WTC11 (cell line): ENCODE results near the gene PLEKHA5.

Experiments
- CBFB ChIP-seq: sonication (generic); formaldehyde crosslinking; IDR thresholded peaks from 2 replicates; pipeline ENCODE4 v1.8.1; 2022; ENCODE audit warnings: mild to moderate bottlenecking, low read depth, missing genetic modification reagents
- FOXJ3 ChIP-seq: sonication (generic); formaldehyde crosslinking; IDR thresholded peaks from 2 replicates; pipeline ENCODE4 v1.9.0; 2021; ENCODE audit warnings: missing genetic modification reagents, mild to moderate bottlenecking, borderline replicate concordance
- GTF2I ChIP-seq: fragments of 250-450 bp; sonication (Bioruptor Pico); conservative IDR thresholded peaks from 2 replicates; pipeline ENCODE4 v1.4.0; 2021; ENCODE audit warnings: mild to moderate bottlenecking
- NFE2L1 ChIP-seq: sonication (generic); formaldehyde crosslinking; IDR thresholded peaks from 2 replicates; pipeline ENCODE4 v1.8.1; 2023; ENCODE audit warnings: missing genetic modification reagents
- ZNF121 ChIP-seq: sonication (generic); formaldehyde crosslinking; IDR thresholded peaks from 2 replicates; pipeline ENCODE4 v1.8.0; 2023; ENCODE audit warnings: missing genetic modification reagents
- ZNF219 ChIP-seq: sonication (generic); formaldehyde crosslinking; IDR thresholded peaks from 2 replicates; pipeline ENCODE4 v1.8.0; 2023; ENCODE audit warnings: missing genetic modification reagents, mild to moderate bottlenecking, borderline replicate concordance
- ZNF396 ChIP-seq: fragments of 250-450 bp; sonication (Bioruptor Pico); IDR thresholded peaks from 2 replicates; pipeline ENCODE4 v1.8.0; 2021; ENCODE audit warnings: mild to moderate bottlenecking, moderate library complexity, borderline replicate concordance
- ZNF671 ChIP-seq: fragments of 250-450 bp; sonication (Bioruptor Pico); IDR thresholded peaks from 2 replicates; pipeline ENCODE4 v1.8.0; 2021; ENCODE audit warnings: mild to moderate bottlenecking
- TF ChIP-seq, protein P1 (sequence below): fragments of 250-450 bp; sonication (Bioruptor Pico); IDR thresholded peaks from 2 replicates; pipeline ENCODE4 v2.1.2; 2022; ENCODE audit warnings: mild to moderate bottlenecking, moderate library complexity
- TF ChIP-seq, protein P2 (sequence below): fragments of 200-600 bp; IDR thresholded peaks from 2 replicates; pipeline ENCODE4 v1.8.0; 2022; ENCODE audit warnings: antibody characterized with exemption
- TF ChIP-seq, protein P3 (sequence below): sonication (generic); formaldehyde crosslinking; IDR thresholded peaks from 2 replicates; pipeline ENCODE4 v1.8.1; 2023; ENCODE audit warnings: mild to moderate bottlenecking, missing genetic modification reagents
- TF ChIP-seq, protein P4 (sequence below): sonication (generic); formaldehyde crosslinking; conservative IDR thresholded peaks from 2 replicates; pipeline ENCODE4 v1.8.1; 2023; ENCODE audit warnings: mild to moderate bottlenecking, low read depth, missing genetic modification reagents, moderate library complexity
- TF ChIP-seq, protein P5 (sequence below): sonication (generic); formaldehyde crosslinking; IDR thresholded peaks from 2 replicates; pipeline ENCODE4 v1.8.0; 2023; ENCODE audit warnings: mild to moderate bottlenecking, missing genetic modification reagents

DNA sequence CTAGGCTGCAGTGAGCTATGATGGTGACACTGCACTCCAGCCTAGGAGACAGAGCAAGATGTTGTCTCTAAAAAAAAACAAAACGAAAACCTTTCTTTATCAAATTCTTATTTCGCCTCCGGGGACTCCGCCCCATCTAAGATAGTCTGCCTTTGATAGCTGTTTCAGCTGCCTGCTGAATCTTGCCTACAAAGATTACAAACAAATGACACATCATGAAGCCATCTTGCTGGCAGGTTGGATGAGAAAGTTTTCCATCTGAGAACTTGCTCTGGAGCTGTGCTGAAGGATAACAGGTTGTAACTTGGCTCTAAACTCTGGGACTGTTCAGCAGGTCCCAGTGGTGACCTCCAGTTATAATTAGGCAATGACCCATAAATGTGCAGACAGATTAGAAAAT is 268.0 kb downstream of the PLEKHA5 start:
- no peak for TF ChIP-seq ZNF396 (CRISPR knock-in tag)
- TF ChIP-seq, protein P1, sequence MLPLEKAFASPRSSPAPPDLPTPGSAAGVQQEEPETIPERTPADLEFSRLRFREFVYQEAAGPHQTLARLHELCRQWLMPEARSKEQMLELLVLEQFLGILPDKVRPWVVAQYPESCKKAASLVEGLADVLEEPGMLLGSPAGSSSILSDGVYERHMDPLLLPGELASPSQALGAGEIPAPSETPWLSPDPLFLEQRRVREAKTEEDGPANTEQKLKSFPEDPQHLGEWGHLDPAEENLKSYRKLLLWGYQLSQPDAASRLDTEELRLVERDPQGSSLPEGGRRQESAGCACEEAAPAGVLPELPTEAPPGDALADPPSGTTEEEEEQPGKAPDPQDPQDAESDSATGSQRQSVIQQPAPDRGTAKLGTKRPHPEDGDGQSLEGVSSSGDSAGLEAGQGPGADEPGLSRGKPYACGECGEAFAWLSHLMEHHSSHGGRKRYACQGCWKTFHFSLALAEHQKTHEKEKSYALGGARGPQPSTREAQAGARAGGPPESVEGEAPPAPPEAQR (CRISPR knock-in tag) = no peak
- TF ChIP-seq ZNF671 (CRISPR knock-in tag) = no peak
- TF ChIP-seq, protein P2, sequence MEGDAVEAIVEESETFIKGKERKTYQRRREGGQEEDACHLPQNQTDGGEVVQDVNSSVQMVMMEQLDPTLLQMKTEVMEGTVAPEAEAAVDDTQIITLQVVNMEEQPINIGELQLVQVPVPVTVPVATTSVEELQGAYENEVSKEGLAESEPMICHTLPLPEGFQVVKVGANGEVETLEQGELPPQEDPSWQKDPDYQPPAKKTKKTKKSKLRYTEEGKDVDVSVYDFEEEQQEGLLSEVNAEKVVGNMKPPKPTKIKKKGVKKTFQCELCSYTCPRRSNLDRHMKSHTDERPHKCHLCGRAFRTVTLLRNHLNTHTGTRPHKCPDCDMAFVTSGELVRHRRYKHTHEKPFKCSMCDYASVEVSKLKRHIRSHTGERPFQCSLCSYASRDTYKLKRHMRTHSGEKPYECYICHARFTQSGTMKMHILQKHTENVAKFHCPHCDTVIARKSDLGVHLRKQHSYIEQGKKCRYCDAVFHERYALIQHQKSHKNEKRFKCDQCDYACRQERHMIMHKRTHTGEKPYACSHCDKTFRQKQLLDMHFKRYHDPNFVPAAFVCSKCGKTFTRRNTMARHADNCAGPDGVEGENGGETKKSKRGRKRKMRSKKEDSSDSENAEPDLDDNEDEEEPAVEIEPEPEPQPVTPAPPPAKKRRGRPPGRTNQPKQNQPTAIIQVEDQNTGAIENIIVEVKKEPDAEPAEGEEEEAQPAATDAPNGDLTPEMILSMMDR = no peak
- TF ChIP-seq CBFB (CRISPR knock-in tag) = no peak
- no peak for TF ChIP-seq GTF2I (CRISPR knock-in tag)
- TF ChIP-seq ZNF219 (CRISPR knock-in tag) = no peak
- TF ChIP-seq, protein P3, sequence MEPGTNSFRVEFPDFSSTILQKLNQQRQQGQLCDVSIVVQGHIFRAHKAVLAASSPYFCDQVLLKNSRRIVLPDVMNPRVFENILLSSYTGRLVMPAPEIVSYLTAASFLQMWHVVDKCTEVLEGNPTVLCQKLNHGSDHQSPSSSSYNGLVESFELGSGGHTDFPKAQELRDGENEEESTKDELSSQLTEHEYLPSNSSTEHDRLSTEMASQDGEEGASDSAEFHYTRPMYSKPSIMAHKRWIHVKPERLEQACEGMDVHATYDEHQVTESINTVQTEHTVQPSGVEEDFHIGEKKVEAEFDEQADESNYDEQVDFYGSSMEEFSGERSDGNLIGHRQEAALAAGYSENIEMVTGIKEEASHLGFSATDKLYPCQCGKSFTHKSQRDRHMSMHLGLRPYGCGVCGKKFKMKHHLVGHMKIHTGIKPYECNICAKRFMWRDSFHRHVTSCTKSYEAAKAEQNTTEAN = no peak
- TF ChIP-seq, protein P4, sequence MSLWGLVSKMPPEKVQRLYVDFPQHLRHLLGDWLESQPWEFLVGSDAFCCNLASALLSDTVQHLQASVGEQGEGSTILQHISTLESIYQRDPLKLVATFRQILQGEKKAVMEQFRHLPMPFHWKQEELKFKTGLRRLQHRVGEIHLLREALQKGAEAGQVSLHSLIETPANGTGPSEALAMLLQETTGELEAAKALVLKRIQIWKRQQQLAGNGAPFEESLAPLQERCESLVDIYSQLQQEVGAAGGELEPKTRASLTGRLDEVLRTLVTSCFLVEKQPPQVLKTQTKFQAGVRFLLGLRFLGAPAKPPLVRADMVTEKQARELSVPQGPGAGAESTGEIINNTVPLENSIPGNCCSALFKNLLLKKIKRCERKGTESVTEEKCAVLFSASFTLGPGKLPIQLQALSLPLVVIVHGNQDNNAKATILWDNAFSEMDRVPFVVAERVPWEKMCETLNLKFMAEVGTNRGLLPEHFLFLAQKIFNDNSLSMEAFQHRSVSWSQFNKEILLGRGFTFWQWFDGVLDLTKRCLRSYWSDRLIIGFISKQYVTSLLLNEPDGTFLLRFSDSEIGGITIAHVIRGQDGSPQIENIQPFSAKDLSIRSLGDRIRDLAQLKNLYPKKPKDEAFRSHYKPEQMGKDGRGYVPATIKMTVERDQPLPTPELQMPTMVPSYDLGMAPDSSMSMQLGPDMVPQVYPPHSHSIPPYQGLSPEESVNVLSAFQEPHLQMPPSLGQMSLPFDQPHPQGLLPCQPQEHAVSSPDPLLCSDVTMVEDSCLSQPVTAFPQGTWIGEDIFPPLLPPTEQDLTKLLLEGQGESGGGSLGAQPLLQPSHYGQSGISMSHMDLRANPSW = no peak
- TF ChIP-seq NFE2L1 (CRISPR knock-in tag) = no peak
- no peak for TF ChIP-seq FOXJ3 (CRISPR knock-in tag)
- no peak for TF ChIP-seq ZNF121 (CRISPR knock-in tag)
- TF ChIP-seq, protein P5, sequence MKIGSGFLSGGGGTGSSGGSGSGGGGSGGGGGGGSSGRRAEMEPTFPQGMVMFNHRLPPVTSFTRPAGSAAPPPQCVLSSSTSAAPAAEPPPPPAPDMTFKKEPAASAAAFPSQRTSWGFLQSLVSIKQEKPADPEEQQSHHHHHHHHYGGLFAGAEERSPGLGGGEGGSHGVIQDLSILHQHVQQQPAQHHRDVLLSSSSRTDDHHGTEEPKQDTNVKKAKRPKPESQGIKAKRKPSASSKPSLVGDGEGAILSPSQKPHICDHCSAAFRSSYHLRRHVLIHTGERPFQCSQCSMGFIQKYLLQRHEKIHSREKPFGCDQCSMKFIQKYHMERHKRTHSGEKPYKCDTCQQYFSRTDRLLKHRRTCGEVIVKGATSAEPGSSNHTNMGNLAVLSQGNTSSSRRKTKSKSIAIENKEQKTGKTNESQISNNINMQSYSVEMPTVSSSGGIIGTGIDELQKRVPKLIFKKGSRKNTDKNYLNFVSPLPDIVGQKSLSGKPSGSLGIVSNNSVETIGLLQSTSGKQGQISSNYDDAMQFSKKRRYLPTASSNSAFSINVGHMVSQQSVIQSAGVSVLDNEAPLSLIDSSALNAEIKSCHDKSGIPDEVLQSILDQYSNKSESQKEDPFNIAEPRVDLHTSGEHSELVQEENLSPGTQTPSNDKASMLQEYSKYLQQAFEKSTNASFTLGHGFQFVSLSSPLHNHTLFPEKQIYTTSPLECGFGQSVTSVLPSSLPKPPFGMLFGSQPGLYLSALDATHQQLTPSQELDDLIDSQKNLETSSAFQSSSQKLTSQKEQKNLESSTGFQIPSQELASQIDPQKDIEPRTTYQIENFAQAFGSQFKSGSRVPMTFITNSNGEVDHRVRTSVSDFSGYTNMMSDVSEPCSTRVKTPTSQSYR (CRISPR knock-in tag) = no peak
